Stimulated activated CD4-positive, alpha-beta T cell treated with anti-CD3 and anti-CD28 coated beads, Interleukin-12 subunit alpha, Interleukin-12 subunit beta, amount 100 ng/mL, for 4 hours (primary cell): Measurements from ENCODE around the gene ENOX2.
"Not testable (repeated sequence)": the region's sequence is repeated elsewhere in the genome, so short reads cannot be mapped to it uniquely, and the experiment has no call there.

Source experiments
- DNase-seq: peaks from one replicate; pipeline ENCODE4 v3.0.0-alpha.2; 2020

Gene ENOX2

GRCh38 chrX:130825525-130825924 is 77.5 kb downstream of the ENOX2 start:
- no peak for DNase-seq

GRCh38 chrX:130819367-130819766 is 83.6 kb downstream of the ENOX2 start:
- not testable (repeated sequence) for DNase-seq

DNA sequence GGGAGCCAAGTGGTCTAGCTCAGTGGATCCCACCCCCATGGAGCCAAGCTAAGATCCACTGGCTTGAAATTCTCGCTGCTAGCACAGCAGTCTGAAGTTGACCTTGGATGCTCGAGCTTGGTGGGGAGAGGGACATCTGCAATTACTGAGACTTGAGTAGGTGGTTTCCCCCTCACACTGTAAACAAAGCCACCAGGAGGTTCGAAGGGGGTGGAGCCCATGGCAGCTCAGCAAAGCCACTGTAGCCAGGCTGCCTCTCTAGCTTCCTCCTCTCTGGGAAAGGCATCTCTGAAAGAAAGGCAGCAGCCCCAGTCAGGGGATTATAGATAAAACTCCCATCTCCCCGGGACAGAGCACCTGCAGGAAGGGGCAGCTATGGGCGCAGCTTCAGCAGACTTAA is 89.1 kb downstream of the ENOX2 start:
- DNase-seq, result not testable (repeated sequence)

DNA sequence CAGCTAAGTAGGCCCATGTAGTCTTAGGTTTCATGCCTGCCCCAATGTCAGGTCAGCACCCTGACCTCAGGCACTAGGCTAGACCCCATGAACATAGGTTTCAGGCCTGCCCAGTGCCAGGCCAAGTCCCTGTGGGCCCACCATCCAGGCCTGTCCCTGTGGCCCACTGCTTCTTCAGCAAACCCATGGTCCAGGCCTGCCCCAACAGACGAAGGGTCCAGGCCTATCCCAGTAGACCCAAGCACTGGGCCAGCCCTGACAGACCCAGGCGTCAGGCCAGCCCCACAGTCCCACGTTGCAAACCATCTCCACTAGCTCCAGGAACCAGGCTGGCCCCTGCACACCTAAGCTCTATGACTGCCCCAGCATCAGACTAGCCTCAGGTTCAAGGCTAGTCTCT is 92.4 kb downstream of the ENOX2 start:
- no peak for DNase-seq

DNA sequence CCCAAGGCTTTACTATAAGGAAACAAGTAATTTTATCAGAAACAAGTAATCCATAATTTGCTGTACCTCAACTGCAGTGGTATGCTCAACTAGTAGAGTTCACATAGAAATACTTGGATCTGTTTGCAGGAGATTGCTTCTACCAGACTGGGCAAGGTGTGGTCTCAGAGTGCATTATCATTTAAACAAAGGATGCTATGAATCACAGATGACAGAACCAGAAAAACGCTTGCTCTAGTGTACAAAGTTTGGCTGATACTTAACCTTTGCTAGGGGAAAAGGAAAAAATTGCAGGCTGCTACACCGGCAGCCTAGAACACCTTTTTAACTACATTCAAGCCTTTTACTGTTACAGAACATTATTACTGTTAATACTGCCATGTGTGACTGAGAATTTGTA is 97.1 kb downstream of the ENOX2 start:
- DNase-seq, result no peak

GRCh38 chrX:130803537-130803936 is 99.5 kb downstream of the ENOX2 start:
- DNase-seq, result no peak

DNA sequence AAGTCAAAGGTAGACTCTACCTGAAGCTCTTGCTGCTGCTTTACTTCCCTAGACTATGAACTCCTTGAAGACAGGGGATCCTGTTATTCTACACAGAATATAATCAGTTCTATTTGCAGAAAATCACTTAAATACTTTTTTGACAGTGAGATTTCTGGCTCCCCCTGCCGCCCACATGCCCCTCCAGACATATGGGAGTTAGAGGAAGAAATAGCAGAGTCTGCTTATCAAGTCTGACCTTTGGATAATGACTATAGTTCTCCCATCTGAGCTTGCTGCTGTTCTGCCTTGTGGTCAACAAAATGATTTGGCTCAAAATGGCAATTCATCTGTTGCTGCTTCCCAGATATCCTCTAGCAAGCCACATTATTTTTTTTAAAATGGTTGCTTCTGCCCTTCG is 101.1 kb downstream of the ENOX2 start:
- DNase-seq, result no peak

DNA sequence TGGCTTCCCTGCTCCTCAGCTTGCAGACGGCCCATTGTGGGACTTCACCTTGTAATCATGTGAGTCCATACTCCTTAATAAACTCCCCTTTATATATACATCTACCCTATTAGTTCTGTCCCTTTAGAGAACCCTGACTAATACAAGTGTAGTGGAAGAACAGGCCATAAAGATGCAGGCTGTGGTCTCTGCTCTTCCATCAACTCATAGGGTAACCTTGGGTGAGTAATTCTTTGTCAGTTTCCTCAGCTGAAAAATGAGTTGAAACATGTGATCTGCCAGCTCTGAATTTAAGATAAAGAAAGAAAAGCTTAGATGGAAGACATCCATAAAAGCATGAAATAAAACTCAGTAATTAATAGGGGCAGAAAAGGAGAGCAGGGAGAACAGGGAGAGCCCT is 103.6 kb downstream of the ENOX2 start:
- DNase-seq, result no peak

GRCh38 chrX:130793975-130794374 is 109.0 kb downstream of the ENOX2 start:
- no peak for DNase-seq

GRCh38 chrX:130791870-130792269 is 111.1 kb downstream of the ENOX2 start:
- not testable (repeated sequence) for DNase-seq

DNA sequence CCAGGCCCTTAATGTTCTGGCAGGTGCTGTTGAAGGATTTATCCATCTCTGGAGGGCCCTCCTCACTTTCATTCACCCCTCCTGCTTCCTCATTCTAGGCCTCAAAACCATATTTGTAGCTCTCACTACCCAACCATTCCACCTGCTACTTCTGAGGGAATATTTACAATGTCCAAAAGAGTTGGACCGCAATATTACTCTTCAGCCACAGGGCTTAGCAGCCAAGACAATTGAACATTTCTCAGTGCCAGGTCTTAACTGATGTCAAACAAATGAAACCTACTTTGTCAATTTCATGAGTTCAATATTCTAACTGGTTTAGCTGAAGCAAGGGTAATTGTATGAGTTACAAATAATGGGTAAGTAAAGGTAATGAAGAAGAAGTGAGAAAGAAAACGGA is 113.2 kb downstream of the ENOX2 start:
- DNase-seq, result no peak

DNA sequence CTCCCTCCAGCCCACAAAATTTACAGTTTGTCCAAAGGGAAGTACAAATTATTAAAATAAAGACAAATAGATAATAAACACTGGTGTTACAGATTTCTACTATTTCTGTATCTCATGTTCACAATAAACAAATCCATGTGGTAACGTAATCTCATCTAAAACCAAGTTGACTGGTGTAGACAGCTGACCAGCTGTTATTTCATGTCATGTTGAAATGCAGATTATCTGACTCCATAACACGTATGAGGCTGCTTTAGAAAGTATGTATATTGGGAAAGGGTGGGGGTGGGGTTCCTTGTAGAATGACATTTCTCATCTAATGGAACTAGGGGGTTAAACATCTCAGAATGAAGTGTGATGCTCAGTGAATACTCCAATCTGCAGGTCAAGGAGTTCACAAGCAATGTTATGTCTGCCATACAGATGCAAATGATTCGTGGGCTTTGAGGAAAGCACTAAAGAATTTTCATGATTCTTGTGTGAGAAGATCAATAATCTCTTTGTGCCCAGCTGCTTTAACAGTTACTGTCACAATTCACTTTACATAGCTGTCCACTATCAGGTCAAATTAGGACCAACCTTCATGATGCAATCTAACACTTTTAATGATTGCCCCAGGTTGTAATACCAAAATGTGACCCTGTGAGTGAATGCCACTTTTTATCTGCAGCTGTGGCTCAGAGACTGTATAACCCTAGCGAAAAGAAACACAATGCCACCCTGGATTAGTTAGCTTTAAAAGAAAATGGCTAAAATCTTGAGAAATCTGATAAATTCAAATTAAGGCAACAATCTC is 114.0 kb downstream of the ENOX2 start:
- DNase-seq, result no peak

GRCh38 chrX:130786030-130786429 is 117.0 kb downstream of the ENOX2 start:
- no peak for DNase-seq

DNA sequence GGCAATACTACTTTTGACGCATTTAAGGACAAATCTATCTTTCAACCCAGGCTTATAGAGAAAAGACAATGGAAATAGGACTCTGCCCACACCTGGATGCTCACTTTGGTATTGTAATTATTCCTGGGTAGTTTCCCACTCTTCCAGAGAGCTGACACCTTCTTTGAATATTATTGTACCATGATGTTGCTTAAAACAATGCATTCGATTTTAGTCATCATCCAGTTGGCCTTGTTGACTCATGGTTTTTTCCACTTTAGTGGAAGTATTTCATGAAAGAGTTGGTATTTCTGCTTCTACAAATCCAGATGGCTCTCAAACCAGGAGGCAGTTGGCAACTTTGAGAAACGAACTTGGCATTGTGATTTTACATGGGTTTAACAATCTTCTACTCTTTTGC is 124.2 kb downstream of the ENOX2 start:
- DNase-seq, result no peak

DNA sequence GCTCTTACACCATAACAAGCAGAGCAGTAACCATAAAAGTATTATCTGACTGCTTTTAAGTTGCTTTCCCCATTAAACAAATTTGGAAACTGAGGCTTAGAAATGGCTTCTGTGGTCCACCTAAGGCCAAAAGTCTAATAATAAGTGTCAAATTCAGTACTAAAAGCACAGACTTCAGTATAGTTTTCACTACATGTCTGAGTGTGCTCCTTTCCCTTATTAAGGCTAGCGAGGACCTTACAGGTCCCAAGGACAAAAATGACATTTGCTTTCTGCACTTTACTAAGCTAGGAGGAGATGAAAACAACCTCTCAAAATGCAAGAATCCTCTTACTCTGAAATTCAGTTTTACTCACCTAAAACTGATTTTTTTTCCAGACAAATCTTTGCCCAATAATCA is 127.2 kb downstream of the ENOX2 start:
- DNase-seq, result no peak

- DNase-seq, result no peak
These were observed 130.2 kb downstream of the ENOX2 start for GRCh38 chrX:130772776-130773143.

DNA sequence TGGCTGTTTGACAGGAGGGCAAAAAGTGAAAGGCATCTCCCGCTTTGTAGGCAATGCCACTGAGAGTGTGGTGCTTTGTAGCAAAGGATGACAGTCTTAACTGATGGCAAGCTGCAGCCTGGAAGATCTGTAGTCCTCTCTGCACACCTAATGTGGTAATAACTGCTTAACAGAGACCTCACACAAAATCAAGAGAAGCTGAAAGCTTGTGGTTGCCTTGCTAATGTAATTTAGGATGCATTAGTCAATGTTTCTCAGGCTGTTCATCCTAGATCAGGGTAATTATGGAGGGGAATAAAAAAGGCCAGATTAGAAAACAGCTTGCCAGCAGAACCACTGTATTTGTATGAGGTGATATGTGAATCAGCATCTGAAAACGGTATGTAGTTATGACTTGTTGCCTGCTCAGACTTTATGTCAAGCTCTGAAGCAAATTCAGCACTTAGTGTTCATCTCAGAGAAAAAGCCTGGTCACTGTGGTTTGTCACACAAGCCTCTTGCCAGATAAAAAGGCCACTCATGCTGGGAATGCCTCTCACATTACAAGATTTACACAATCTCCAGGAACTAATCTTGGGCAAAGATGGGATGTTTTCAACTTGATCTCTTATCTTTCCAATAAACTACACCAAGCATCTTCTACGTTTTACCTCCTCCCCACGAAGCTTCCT is 130.8 kb downstream of the ENOX2 start:
- DNase-seq, result no peak

- DNase-seq, result no peak
These were observed 131.4 kb downstream of the ENOX2 start for GRCh38 chrX:130771648-130772047.

GRCh38 chrX:130771230-130771629 is 131.8 kb downstream of the ENOX2 start:
- no peak for DNase-seq

- DNase-seq, result no peak
These were observed 132.4 kb downstream of the ENOX2 start for GRCh38 chrX:130770615-130771014.

DNA sequence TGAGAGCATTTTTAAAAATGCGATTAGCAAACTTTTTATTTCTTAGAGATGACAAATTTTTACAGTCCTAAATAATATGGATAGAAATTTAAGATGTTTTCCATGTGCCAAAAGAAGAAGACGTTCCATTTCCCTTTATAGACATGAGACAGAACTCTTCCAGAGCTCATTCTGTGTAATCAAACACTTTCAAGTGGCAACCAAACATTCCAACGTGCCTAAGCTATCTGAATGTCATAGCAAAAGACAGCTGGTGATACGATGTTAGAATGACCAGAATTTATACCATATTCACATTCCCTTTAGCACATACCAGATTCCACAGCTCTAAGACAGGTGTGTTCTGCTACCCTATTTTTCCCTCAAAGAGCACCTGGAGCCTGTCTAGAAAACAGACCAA is 133.2 kb downstream of the ENOX2 start:
- DNase-seq, result no peak

DNA sequence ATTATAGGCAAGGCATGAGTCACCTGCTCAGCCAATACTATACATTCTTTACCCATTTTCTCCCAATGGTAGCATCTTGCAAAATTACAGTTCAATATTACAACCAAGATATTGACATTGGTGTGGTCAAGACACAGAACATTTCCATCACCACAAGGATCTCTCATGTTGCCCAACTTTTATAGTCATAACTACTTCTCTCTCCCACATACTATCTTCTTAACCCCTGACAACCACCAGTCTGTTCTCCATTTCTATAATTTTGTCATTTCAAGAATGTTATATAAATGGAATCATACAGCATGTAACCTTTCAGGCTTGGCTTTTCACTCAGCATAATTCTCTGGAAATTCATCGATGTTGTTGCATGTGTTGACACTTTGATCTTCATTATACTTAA is 144.9 kb downstream of the ENOX2 start:
- no peak for DNase-seq

DNA sequence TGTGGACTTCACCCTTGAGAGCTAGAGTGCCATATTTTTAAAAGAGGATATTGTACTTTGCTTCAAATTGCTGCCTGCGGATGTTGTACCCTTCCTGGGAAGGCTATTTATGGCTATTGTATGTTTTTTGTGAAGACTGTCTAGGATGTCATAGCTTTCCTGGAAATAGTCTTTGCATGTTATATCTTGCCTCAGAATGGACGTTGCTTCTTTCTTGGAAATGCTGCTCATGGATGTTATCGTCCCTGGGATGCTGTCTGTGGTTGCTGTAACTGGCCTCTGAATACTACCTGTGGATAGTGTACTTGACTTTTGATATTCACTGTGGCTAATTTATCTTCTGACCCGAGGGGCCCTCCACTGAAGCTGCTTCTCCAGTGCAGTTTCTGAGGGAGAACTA is 146.8 kb downstream of the ENOX2 start:
- DNase-seq, result no peak

DNA sequence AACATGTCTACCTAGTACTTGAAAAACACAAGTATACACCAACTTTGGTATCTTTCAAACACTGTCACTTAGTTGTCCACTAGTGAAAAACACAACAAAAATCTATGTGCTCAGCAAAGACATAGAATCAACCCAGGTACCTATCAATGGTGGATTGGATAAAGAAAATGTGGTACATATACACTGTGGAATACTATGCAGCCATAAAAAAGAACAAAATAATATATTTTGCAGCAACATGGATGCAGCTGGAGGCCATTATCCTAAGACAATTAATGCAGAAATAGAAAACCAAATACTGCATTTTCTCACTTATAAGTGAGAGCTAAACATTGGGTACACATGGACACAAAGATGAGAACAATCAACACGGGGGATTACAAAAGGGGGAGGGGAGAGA is 148.7 kb downstream of the ENOX2 start:
- DNase-seq, result no peak
